WTC11 (cell line): Measurements from ENCODE around the gene OR2AT4. TPM values are rescaled to one million over a fixed set of nuclear protein-coding genes. Genes with fewer than 3 reads are reported as not detected.

Experiments used
- ATAC-seq: fragments of 200-7000 bp; cut with Tn5 transposase; 2 replicates; pipeline ENCODE4 v1.10.0; 2021; ENCODE audit warnings: mild to moderate bottlenecking, moderate library complexity
- CTCF ChIA-PET: fragments of 300-600 bp; sonication (Branson Sonifier 250); formaldehyde crosslinking; loops from one replicate; lab custom pipeline; 2021; ENCODE audit warnings: antibody characterized with exemption; lab: Charles Lee
- POLR2A ChIA-PET: fragments of 350-600 bp; sonication (Branson Sonifier 250); formaldehyde crosslinking; loops from one replicate; lab custom pipeline; 2021; ENCODE audit warnings: antibody characterized with exemption; lab: Charles Lee
- DNase-seq: peaks from one replicate; pipeline ENCODE4 v3.0.0; 2021; ENCODE audit warnings: low spot score
- H3K27ac Mint-ChIP-seq: 2 replicates; pipeline ENCODE4 v1.8.0; 2021; ENCODE audit warnings: mixed read lengths
- H3K27me3 Mint-ChIP-seq: 2 replicates; pipeline ENCODE4 v1.8.0; 2021; ENCODE audit warnings: low read depth, mild to moderate bottlenecking, moderate library complexity, mixed read lengths
- H3K36me3 Mint-ChIP-seq: 2 replicates; pipeline ENCODE4 v1.8.0; 2021; ENCODE audit warnings: mixed read lengths
- H3K4me1 Mint-ChIP-seq: 2 replicates; pipeline ENCODE4 v1.8.0; 2022; ENCODE audit warnings: mixed read lengths
- H3K4me3 Mint-ChIP-seq: 2 replicates; pipeline ENCODE4 v1.8.0; 2021; ENCODE audit warnings: mild to moderate bottlenecking, moderate library complexity, mixed read lengths
- H3K9me3 Mint-ChIP-seq: 2 replicates; pipeline ENCODE4 v1.8.0; 2021; ENCODE audit warnings: mixed read lengths
- CBFB ChIP-seq: sonication (generic); formaldehyde crosslinking; IDR thresholded peaks from 2 replicates; pipeline ENCODE4 v1.8.1; 2022; ENCODE audit warnings: mild to moderate bottlenecking, low read depth, missing genetic modification reagents
- CREB1 ChIP-seq: sonication (generic); formaldehyde crosslinking; IDR thresholded peaks from 2 replicates; pipeline ENCODE4 v1.8.0; 2023; ENCODE audit warnings: mild to moderate bottlenecking, missing genetic modification reagents
- CREM ChIP-seq: sonication (generic); formaldehyde crosslinking; IDR thresholded peaks from 2 replicates; pipeline ENCODE4 v1.8.1; 2022; ENCODE audit warnings: mild to moderate bottlenecking, missing genetic modification reagents, moderate library complexity
- CTCF ChIP-seq: fragments of 200-600 bp; IDR thresholded peaks from 2 replicates; pipeline ENCODE4 v1.8.0; 2022; ENCODE audit warnings: antibody characterized with exemption
- EMX1 ChIP-seq: fragments of 250-450 bp; sonication (Bioruptor Pico); IDR thresholded peaks from 2 replicates; pipeline ENCODE4 v1.8.0; 2021; ENCODE audit warnings: mild to moderate bottlenecking
- ETV6 ChIP-seq: sonication (generic); formaldehyde crosslinking; IDR thresholded peaks from 2 replicates; pipeline ENCODE4 v1.8.1; 2022; ENCODE audit warnings: mild to moderate bottlenecking, missing genetic modification reagents
- FOXP4 ChIP-seq: sonication (generic); formaldehyde crosslinking; IDR thresholded peaks from 2 replicates; pipeline ENCODE4 v1.8.0; 2022; ENCODE audit warnings: mild to moderate bottlenecking, missing genetic modification reagents
- GABPB1 ChIP-seq: sonication (generic); formaldehyde crosslinking; IDR thresholded peaks from 2 replicates; pipeline ENCODE4 v1.8.1; 2023; ENCODE audit warnings: mild to moderate bottlenecking, missing genetic modification reagents
- IRF1 ChIP-seq: sonication (generic); formaldehyde crosslinking; IDR thresholded peaks from 2 replicates; pipeline ENCODE4 v1.8.0; 2023; ENCODE audit warnings: missing genetic modification reagents
- MXD4 ChIP-seq: fragments of 250-450 bp; sonication (Bioruptor Pico); IDR thresholded peaks from 2 replicates; pipeline ENCODE4 v1.8.0; 2021; ENCODE audit warnings: mild to moderate bottlenecking, moderate library complexity, borderline replicate concordance
- NFATC4 ChIP-seq: fragments of 250-450 bp; sonication (Bioruptor Pico); IDR thresholded peaks from 2 replicates; pipeline ENCODE4 v1.9.0; 2021; ENCODE audit warnings: mild to moderate bottlenecking
- NFYB ChIP-seq: sonication (generic); formaldehyde crosslinking; conservative IDR thresholded peaks from 2 replicates; pipeline ENCODE4 v1.8.0; 2022; ENCODE audit warnings: low read depth, missing genetic modification reagents
- PRRX2 ChIP-seq: fragments of 250-450 bp; sonication (Bioruptor Pico); IDR thresholded peaks from 2 replicates; pipeline ENCODE4 v1.8.0; 2021; ENCODE audit warnings: mild to moderate bottlenecking
- RELA ChIP-seq: sonication (generic); formaldehyde crosslinking; IDR thresholded peaks from 2 replicates; pipeline ENCODE4 v1.8.1; 2022; ENCODE audit warnings: missing genetic modification reagents, mild to moderate bottlenecking, borderline replicate concordance
- RORB ChIP-seq: fragments of 250-450 bp; sonication (Bioruptor Pico); IDR thresholded peaks from 2 replicates; pipeline ENCODE4 v1.9.0; 2021; ENCODE audit warnings: mild to moderate bottlenecking
- USF1 ChIP-seq: sonication (generic); formaldehyde crosslinking; IDR thresholded peaks from 2 replicates; pipeline ENCODE4 v1.8.0; 2022; ENCODE audit warnings: mild to moderate bottlenecking, missing genetic modification reagents
- ZNF317 ChIP-seq: sonication (generic); formaldehyde crosslinking; IDR thresholded peaks from 2 replicates; pipeline ENCODE4 v1.8.1; 2023; ENCODE audit warnings: low read depth, mild to moderate bottlenecking, moderate library complexity, missing genetic modification reagents, borderline replicate concordance
- ZNF532 ChIP-seq: fragments of 250-450 bp; sonication (Bioruptor Pico); IDR thresholded peaks from 2 replicates; pipeline ENCODE4 v1.9.0; 2021; ENCODE audit warnings: mild to moderate bottlenecking, borderline replicate concordance
- total RNA-seq: library from RNA; stranded (reverse); gene quantifications from 3 replicates; pipeline ENCODE4 v1.2.3, GENCODE V29; 2021
- TF ChIP-seq, protein P1 (sequence below): sonication (generic); formaldehyde crosslinking; IDR thresholded peaks from 2 replicates; pipeline ENCODE4 v1.8.0; 2023; ENCODE audit warnings: missing genetic modification reagents, mild to moderate bottlenecking, borderline replicate concordance
- TF ChIP-seq, protein P2 (sequence below): sonication (generic); formaldehyde crosslinking; conservative IDR thresholded peaks from 2 replicates; pipeline ENCODE4 v1.8.1; 2022; ENCODE audit warnings: mild to moderate bottlenecking, missing genetic modification reagents

Gene OR2AT4
- total RNA-seq, 1 experiment from 2014 or later: not detected

- CTCF ChIA-PET: interaction anchor here (1.0 to 2.5 kb wide), 6 partner anchors 13 to 212 kb away, joined by 4 to 11 read pairs (median 8); partner anchors contain the start of gene TPBGL
- DNase-seq: no peak
Measured at GRCh38 chr11:75035911-75036565, 60.6 kb downstream of the OR2AT4 start.

More at GRCh38 chr11:75035911-75036565, 60.6 kb downstream of the OR2AT4 start:
- Mint-ChIP-seq H3K27me3 (peaks cover 6% of the 10 kb centered on the region), H3K4me3 (no peak overlapping the region), H3K4me1 (0 out of 2 replicates have a peak, but pooled peaks cover 5% of the 10 kb centered on the region), H3K27ac (no peak overlapping the region), H3K36me3 (peaks cover 11% of the 10 kb centered on the region), H3K9me3 (peaks cover 19% of the 10 kb centered on the region)
- TF ChIP-seq IRF1 (no peak), FOXP4 (CRISPR knock-in tag) (no peak), ETV6 (no peak), USF1 (CRISPR knock-in tag) (no peak), NFYB (CRISPR knock-in tag) (no peak), ZNF532 (CRISPR knock-in tag) (no peak), CBFB (CRISPR knock-in tag) (no peak), CTCF (no peak), PRRX2 (CRISPR knock-in tag) (no peak), EMX1 (no peak), CREM (no peak), RORB (no peak), RELA (CRISPR knock-in tag) (no peak), CREB1 (CRISPR knock-in tag) (no peak), ZNF317 (CRISPR knock-in tag) (no peak), GABPB1 (no peak), MXD4 (CRISPR knock-in tag) (no peak), NFATC4 (no peak)
- TF ChIP-seq, protein P1, sequence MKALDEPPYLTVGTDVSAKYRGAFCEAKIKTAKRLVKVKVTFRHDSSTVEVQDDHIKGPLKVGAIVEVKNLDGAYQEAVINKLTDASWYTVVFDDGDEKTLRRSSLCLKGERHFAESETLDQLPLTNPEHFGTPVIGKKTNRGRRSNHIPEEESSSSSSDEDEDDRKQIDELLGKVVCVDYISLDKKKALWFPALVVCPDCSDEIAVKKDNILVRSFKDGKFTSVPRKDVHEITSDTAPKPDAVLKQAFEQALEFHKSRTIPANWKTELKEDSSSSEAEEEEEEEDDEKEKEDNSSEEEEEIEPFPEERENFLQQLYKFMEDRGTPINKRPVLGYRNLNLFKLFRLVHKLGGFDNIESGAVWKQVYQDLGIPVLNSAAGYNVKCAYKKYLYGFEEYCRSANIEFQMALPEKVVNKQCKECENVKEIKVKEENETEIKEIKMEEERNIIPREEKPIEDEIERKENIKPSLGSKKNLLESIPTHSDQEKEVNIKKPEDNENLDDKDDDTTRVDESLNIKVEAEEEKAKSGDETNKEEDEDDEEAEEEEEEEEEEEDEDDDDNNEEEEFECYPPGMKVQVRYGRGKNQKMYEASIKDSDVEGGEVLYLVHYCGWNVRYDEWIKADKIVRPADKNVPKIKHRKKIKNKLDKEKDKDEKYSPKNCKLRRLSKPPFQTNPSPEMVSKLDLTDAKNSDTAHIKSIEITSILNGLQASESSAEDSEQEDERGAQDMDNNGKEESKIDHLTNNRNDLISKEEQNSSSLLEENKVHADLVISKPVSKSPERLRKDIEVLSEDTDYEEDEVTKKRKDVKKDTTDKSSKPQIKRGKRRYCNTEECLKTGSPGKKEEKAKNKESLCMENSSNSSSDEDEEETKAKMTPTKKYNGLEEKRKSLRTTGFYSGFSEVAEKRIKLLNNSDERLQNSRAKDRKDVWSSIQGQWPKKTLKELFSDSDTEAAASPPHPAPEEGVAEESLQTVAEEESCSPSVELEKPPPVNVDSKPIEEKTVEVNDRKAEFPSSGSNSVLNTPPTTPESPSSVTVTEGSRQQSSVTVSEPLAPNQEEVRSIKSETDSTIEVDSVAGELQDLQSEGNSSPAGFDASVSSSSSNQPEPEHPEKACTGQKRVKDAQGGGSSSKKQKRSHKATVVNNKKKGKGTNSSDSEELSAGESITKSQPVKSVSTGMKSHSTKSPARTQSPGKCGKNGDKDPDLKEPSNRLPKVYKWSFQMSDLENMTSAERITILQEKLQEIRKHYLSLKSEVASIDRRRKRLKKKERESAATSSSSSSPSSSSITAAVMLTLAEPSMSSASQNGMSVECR: no peak
- TF ChIP-seq, protein P2, sequence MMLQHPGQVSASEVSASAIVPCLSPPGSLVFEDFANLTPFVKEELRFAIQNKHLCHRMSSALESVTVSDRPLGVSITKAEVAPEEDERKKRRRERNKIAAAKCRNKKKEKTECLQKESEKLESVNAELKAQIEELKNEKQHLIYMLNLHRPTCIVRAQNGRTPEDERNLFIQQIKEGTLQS: no peak
- no peak for ATAC-seq
- POLR2A ChIA-PET: no interaction called here
